HTERT RPE-1 (cell line): ENCODE measurements around the gene NADSYN1.
"Not testable (repeated sequence)": the region's sequence is repeated elsewhere in the genome, so short reads cannot be mapped to it uniquely, and the experiment has no call there.

Source experiments
- in situ Hi-C: fragments of 300-500 bp; cut with MboI; formaldehyde crosslinking; loops from 4 replicates; pipeline ENCODE4 v1.14.3; 2020; ENCODE audit warnings: low sequenced_read_pairs

NADSYN1 gene

GRCh38 chr11:71453037-71453917, at the start of gene NADSYN1:
Gene NADSYN1, plus strand, starts transcription at chr11:71453203. Its CDS starts 94 bp downstream, at chr11:71453297.
- in situ Hi-C loops = no loop called here

DNA sequence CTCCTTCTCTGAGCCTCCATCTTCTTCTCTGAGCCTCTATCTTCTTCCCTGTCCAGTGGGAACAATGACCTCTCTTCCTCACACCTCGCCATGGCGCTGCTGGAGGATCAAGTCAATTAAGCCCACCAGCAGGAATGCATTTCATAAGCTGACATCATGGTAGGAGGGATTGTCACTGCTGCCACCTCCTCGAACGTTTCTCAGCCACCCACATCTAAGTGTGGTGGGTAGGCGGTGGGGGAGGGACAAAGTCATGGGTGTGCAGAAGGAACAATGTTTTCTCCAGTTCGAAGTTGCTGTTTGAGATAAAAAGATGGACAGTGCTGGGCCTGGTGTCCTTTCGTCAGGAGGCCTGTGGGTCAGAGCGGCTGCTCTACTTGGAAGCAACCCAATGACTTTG, 48.8 kb upstream of the NADSYN1 start:
- in situ Hi-C loops = no loop called here

GRCh38 chr11:71406681-71407080, 46.3 kb upstream of the NADSYN1 start:
- in situ Hi-C loops = no loop called here

- in situ Hi-C loops = no loop called here
Measured at GRCh38 chr11:71407356-71407755, 45.6 kb upstream of the NADSYN1 start.

DNA sequence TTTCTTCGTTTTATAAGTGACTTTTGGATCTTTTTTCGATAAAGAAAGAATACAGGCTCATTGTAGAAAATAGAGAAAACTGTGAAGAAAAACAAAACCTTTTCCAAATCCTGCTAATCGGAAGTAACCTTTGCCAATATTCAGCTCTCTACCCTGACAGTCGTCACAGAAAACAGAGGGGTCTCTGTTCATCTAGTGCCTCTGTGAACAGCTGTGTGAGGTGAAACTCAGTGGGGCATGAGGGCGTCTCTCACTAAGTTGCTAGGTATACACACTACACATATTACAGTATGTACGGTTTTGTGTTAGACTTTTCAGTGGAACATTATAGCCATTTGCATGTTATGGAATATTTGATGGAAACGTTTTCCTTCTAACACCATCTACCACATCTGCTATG, 44.2 kb upstream of the NADSYN1 start:
- in situ Hi-C loops = no loop called here

GRCh38 chr11:71410363-71410966, 42.5 kb upstream of the NADSYN1 start:
- in situ Hi-C loops = no loop called here

GRCh38 chr11:71414645-71415044, 38.4 kb upstream of the NADSYN1 start:
- in situ Hi-C loops = no loop called here

DNA sequence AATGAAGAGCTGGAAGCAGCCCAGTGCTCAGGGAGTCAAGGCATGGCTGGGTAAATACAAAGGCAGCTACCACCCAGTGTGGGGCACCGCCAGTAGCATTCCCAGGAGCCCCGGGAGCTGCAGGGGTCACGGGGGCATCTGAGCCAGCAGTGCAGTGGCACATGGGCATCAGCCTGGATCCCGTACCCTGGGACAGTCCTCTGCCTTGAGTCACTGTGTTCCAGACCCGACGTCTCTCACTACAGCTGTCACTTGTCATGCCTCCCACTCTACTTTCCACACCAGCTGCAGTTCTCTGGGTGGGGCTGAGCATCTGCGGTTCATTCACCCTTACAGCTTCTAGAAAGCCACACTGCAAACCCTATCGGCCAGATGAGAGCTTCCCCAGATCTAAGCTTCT, 34.4 kb upstream of the NADSYN1 start:
- in situ Hi-C loops = no loop called here

DNA sequence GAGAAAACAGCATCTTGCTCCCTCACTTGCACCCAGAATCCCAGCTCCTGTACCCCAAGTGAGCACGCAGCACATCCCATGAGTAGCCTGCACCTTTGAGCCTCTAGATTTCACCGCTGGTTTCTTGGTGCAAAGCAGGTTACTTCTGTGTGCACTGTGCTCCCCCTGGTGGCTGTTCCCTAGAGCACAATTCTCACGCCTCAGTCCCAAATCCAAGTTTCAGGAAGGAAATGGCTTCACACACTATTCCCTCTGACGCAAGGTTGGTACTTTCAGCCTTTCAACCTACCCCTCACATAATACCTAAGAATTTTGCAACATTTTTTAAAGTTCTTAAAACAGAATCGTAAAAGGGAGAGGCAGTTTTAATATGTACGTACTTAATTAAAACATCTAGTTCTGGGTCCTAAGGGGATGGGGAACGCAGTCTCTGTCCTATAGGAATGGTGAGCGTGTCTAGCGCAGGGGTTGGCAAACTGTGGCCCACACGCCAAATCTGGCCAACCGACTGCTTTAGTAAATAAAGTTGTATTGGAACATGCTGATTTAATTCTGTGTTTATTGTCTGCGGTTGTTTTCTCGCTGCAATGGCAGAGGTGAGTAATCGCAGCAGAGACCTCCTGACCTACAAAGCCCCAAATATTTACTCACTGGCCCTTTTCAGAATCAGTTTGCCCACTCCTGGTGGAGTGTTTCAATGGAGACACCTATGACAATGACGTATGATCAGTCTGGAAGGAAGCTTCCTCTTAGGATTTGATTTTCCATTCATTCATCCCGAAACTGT, 32.4 kb upstream of the NADSYN1 start:
- in situ Hi-C loops = no loop called here

DNA sequence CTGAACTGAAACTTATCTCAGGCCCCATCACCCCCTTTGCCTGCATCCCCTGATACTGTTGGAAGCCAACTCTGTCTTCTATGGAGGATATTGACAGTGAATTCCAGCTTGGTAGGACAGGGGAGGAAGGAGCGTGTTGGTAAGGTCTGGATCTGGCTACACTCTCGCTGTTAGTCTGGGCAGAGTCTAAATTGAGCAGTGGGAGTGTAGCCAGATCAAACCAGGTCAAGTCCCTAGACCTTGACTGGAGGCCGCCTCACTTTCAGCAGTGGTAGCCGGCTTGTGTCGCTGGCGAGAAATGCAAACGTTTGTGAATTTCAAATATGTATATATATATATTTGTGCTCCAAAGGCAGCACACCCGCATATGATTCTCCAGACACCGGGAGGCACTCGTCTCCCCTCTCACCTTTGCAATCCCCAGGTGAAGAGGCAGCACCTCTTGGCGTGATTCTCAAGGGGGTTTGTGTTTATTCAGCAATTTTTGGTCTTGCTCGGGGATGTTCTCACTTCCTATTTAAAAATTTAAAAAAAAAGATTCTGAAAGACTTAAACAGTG, 31.5 kb upstream of the NADSYN1 start:
- in situ Hi-C loops = no loop called here

DNA sequence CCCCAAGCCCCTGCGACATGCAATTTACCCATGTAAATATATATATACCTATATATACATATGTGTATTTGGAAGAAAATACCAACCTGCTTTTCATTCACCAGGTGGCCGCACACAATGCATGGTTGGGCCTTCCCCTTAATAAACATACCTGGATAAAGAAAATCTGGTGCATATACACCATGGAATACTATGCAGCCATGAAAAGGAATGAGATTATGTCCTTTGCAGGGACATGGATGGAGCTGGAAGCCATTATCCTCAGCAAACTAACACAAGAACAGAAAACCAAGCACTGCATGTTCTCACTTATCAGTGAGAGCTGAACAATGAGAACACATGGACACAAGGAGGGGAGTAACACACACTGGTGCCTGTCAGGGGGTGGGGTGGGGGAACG, 30.7 kb upstream of the NADSYN1 start:
- in situ Hi-C loops = not testable (repeated sequence)

DNA sequence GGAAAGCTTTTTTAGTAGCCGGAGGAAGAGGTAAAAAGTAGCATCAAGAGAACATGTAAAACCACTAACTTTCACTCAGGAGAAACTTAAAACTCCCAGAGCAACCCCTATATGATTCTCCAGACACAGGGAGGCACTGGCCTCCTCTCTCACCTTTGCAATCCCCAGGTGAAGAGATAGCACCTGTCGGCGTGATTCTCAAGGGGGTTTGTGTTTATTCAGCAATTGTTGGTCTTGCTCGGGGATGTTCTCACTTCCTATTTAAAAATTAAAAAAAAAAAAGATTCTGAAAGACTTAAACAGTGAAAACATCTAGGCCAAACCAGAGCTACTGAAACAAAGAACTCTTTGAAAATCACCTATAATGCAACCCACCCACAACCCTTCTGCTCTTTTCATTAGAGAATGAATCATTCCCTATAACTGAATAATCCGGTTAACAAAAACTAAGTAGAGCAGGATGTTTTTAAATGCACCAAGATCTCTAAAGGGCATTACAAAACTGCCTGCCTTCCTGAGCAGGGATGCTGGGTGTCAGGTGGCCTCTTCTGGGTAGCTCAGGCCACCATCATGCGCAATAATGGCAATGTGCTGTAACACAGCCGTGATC, 29.7 kb upstream of the NADSYN1 start:
- in situ Hi-C loops = no loop called here

GRCh38 chr11:71425409-71425808, 27.6 kb upstream of the NADSYN1 start:
- in situ Hi-C loops = no loop called here

GRCh38 chr11:71425860-71426259, 27.1 kb upstream of the NADSYN1 start:
- in situ Hi-C loops = no loop called here

DNA sequence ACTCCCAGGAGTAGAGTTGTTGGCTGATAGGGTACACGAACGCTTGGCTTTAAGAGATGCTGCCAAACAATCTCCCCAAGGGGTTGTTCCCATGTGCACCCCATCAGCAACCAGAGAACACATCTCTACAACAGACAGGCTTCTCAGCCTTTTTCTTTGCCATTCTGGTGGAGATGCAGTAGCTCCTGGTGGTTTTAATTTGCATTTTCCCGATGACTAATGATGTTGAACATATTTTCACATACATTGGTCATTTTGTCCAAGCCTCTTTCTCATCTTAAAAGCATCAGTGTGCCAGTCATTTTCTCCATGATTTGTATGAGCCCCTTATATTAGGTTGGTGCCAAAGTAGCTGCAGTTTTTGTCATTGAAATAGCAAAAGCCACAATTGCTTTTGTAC, 26.6 kb upstream of the NADSYN1 start:
- in situ Hi-C loops = no loop called here

DNA sequence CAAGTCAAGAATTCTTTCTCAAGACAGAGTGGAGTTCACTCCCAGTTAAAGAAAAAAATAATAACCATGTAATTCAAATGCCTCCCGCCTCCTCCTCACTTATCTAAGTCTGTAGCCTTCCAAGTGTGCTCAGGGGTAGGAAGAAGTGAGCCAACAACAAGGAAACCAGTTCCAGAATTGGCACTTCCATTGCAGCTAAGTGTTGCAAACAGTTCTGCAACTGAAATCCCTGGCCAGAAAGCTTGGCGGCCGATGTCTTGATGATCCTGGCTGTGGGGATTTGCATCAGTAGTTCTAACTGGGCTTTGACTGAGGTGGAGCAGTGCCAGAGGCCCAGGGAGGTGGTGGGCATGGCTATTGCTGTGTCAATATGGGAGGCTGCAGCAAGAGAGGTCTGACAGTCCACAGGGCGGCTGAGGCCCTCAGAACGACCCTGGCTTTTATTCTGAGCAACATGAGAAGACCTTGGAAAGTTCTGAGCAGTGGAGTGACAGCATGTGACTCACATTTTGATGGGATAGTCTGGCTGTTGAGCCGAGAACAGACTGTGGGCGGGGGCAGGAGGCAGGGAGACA, 24.1 kb upstream of the NADSYN1 start:
- in situ Hi-C loops = no loop called here

DNA sequence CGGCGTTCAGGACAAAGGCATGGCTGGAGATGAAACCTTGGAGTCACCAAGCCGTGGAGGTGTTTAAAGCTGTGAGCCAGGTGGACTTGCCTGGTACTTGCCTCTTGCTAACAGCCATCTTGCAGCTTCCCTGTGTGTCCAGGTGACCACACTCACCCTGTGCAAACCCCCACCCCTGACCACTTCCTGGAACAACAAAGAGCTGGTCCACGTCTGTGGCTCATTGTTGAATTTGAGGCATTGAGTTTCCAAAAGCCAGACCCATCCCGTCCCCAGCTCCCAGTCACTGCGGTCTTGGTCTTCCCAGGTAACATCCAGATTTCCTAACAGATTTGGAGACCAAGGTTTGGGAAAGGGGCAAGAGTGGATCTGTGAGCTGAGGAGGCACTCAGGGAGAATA, 23.3 kb upstream of the NADSYN1 start:
- in situ Hi-C loops = no loop called here

DNA sequence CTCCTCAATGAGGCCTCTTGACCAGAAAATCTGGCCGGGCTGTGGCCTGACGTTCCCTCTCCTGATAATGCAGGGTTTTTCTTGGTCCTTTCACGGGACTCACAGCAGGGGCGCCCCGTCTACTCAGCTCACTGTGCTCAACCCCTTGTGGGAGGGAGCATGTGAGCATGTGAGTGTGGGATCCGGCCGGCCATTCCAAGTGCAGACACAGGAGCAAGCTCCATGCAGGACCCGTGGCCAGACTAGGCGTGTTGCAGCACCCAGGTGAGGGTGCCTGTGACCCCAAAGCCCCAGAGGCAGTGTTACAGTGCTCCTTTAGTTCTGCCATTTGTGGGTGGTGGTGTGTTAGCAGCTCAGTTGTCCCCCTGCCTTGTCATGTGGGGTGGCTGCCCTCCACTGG, 22.8 kb upstream of the NADSYN1 start:
- in situ Hi-C loops = no loop called here

GRCh38 chr11:71431271-71431670, 21.7 kb upstream of the NADSYN1 start:
- in situ Hi-C loops = no loop called here

- in situ Hi-C loops = no loop called here
Measured at GRCh38 chr11:71432761-71433647, 20.0 kb upstream of the NADSYN1 start.
